Ishikawa (cell line): ENCODE data around the gene RASGRP2.

Experiments
- CEBPB ChIP-seq: IDR thresholded peaks from 2 replicates; pipeline ENCODE4 v1.6.1; 2012
- EGR1 ChIP-seq: IDR thresholded peaks from 2 replicates; pipeline ENCODE4 v1.6.1; 2012
- EP300 ChIP-seq: IDR thresholded peaks from 2 replicates; pipeline ENCODE4 v1.6.1; 2012; ENCODE audit warnings: borderline replicate concordance
- NFIC ChIP-seq: IDR thresholded peaks from 2 replicates; pipeline ENCODE4 v1.6.1; 2012
- TCF12 ChIP-seq: IDR thresholded peaks from 2 replicates; pipeline ENCODE4 v1.6.1; 2012; ENCODE audit warnings: low read depth
- TF ChIP-seq, protein P1 (sequence below): IDR thresholded peaks from 2 replicates; pipeline ENCODE4 v1.6.1; 2012

DNA sequence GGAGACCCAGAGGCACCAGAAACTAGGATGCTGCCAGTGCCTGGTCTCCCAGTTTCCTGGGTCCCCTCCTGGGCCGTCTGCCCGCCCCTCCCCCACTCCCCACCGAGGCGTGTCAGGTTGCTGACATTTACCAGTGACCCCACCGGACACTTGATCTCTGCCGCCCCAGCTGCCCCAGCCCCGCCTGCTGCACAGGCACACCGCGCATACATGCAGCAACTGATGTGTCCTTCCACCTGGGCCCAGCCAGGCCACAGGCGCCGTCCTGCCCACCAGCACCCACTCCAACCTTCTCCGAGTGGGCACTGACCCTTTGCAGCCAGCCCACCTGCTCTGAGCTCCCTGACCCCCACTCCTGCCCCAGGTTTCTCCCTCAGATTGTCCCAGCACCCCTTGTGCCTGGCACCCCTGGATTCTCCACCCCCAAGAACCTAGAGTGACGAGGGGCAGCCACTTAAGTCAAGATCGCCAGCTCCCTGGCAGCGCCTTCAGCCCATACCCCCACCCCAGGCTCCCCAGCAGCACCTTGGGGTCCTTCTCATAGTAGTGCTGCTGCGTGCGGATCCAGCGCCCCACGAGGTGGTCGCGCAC is 15.3 kb upstream of the RASGRP2 start:
- no peak for TF ChIP-seq TCF12
- TF ChIP-seq EP300 = no peak
- TF ChIP-seq EGR1 = no peak
- no peak for TF ChIP-seq CEBPB
- no peak for TF ChIP-seq NFIC
- TF ChIP-seq, protein P1, sequence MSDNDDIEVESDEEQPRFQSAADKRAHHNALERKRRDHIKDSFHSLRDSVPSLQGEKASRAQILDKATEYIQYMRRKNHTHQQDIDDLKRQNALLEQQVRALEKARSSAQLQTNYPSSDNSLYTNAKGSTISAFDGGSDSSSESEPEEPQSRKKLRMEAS = no peak
